ENCODE results near the gene TRIM8.

DNA sequence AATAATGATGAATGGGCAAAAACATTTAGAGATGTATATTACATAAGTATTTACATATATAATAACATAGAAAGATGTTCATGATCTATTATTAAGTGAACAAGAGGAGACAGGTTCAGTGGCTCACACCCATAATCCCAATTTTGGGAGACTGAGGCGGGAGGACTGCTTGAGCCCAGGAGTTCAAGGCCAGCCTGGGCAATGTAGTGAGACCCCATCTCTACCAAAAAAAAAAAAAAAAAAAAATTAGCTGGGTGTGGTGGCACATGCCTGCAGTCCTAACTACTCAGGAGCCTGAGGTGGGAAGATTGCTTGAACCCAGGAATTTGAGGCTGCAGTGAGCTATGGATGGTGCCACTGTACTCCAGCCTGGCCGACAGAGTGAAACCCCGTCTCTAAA, 57.5 kb downstream of the TRIM8 start:
- no peak for TF ChIP-seq KAT7 (CRISPR knock-in tag; IDR thresholded peaks at IDR 0.05; ENCODE audit: borderline replicate concordance)
- no peak for TF ChIP-seq TCF7 (IDR thresholded peaks at IDR 0.05; ENCODE audit: borderline replicate concordance)
- no peak for TF ChIP-seq HDAC3 (IDR thresholded peaks at IDR 0.05; ENCODE audit: borderline replicate concordance, partially characterized antibody)
- TF ChIP-seq, protein P1, sequence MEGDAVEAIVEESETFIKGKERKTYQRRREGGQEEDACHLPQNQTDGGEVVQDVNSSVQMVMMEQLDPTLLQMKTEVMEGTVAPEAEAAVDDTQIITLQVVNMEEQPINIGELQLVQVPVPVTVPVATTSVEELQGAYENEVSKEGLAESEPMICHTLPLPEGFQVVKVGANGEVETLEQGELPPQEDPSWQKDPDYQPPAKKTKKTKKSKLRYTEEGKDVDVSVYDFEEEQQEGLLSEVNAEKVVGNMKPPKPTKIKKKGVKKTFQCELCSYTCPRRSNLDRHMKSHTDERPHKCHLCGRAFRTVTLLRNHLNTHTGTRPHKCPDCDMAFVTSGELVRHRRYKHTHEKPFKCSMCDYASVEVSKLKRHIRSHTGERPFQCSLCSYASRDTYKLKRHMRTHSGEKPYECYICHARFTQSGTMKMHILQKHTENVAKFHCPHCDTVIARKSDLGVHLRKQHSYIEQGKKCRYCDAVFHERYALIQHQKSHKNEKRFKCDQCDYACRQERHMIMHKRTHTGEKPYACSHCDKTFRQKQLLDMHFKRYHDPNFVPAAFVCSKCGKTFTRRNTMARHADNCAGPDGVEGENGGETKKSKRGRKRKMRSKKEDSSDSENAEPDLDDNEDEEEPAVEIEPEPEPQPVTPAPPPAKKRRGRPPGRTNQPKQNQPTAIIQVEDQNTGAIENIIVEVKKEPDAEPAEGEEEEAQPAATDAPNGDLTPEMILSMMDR (IDR thresholded peaks at IDR 0.05 in 2 of 3, conservative IDR thresholded peaks at IDR 0.05 in 1 of 3; ENCODE audit: insufficient read depth in 2 of 3, low read depth in 1 of 3, low read length in 3 of 3), result no peak
- TF ChIP-seq HMGN3 (IDR thresholded peaks at IDR 0.05; ENCODE audit: borderline replicate concordance, extremely low read depth, insufficient read length, low read depth, low read length), result no peak
